Activated B cell treated with CpG ODN at 0.5 μM for 24 hours (primary cell): ENCODE results near the gene ELF4. TPM values are rescaled to one million over a fixed set of nuclear protein-coding genes. Genes with fewer than 3 reads are reported as not detected.

ENCODE experiments used
- ATAC-seq: fragments of 200-7000 bp; cut with Tn5 transposase; one replicate; pipeline ENCODE4 v1.10.0; 2021; ENCODE audit warnings: low read depth, mild to moderate bottlenecking, moderate library complexity
- CTCF ChIA-PET: fragments of 350-600 bp; sonication (Branson Sonifier 250); formaldehyde crosslinking; loops from one replicate; lab custom pipeline; 2021; ENCODE audit warnings: antibody characterized with exemption; lab: Charles Lee
- POLR2A ChIA-PET: fragments of 350-600 bp; sonication (Branson Sonifier 250); formaldehyde crosslinking; loops from one replicate; lab custom pipeline; 2021; ENCODE audit warnings: antibody characterized with exemption; lab: Charles Lee
- DNase-seq: peaks from one replicate; pipeline ENCODE4 v3.0.0; 2022
- H3K27ac Mint-ChIP-seq: one replicate; pipeline ENCODE4 v1.8.0; 2020; ENCODE audit warnings: mixed read lengths
- H3K27me3 Mint-ChIP-seq: one replicate; pipeline ENCODE4 v1.8.0; 2021; ENCODE audit warnings: mixed read lengths
- H3K36me3 Mint-ChIP-seq: one replicate; pipeline ENCODE4 v1.8.0; 2021; ENCODE audit warnings: low read depth, mixed read lengths
- H3K4me1 Mint-ChIP-seq: one replicate; pipeline ENCODE4 v1.8.0; 2021; ENCODE audit warnings: mixed read lengths
- H3K4me3 Mint-ChIP-seq: one replicate; pipeline ENCODE4 v1.8.0; 2020; ENCODE audit warnings: mild to moderate bottlenecking, mixed read lengths
- H3K9me3 Mint-ChIP-seq: one replicate; pipeline ENCODE4 v1.8.0; 2020; ENCODE audit warnings: mixed read lengths
- CTCF ChIP-seq: fragments of 200-600 bp; IDR thresholded peaks from one replicate; pipeline ENCODE4 v1.8.0; 2022; ENCODE audit warnings: antibody characterized with exemption, mild to moderate bottlenecking
- intact Hi-C: fragments of 100-400 bp; cut with micrococcal nuclease; formaldehyde crosslinking; loops from one replicate; pipeline ENCODE4 v1.15.1; 2024
- total RNA-seq: library from RNA; stranded (reverse); gene quantifications from 2 replicates; pipeline ENCODE4 v1.2.3, GENCODE V29; 2022

The ELF4 gene
- total RNA-seq, 1 donor from 2014 or later = 33.0 TPM

GRCh38 chrX:130025256-130025655 lies 85.0 kb downstream of the ELF4 start:
- intact Hi-C loops = no loop called here
- peaks cover 15% of the 10 kb centered on the region for H3K4me1 Mint-ChIP-seq
- ATAC-seq = no peak
- no peak overlapping the region for H3K27ac Mint-ChIP-seq
- no peak overlapping the region for H3K4me3 Mint-ChIP-seq
- H3K9me3 Mint-ChIP-seq = no peaks in the 10 kb centered on the region
- ChIA-PET CTCF (interaction anchor here (8.2 kb wide), 1 partner anchor 100 kb away, joined by 137 read pairs; no protein-coding TSS in a partner anchor), POLR2A (interaction anchor here (0.6 to 2.4 kb wide), 2 partner anchors 81 to 94 kb away, joined by 9 to 11 read pairs; no protein-coding TSS in a partner anchor)
- peaks cover 43% of the 10 kb centered on the region for H3K36me3 Mint-ChIP-seq
- no peak for DNase-seq
- no peaks in the 10 kb centered on the region for H3K27me3 Mint-ChIP-seq
- no peak for TF ChIP-seq CTCF

- Mint-ChIP-seq H3K27me3 (no peaks in the 10 kb centered on the region), H3K4me1 (peaks cover 15% of the 10 kb centered on the region), H3K27ac (peak overlapping the region; percentile 78), H3K4me3 (peak overlapping the region; percentile 58), H3K9me3 (no peaks in the 10 kb centered on the region), H3K36me3 (peaks cover 41% of the 10 kb centered on the region)
- DNase-seq = peak; percentile 64
- intact Hi-C loops = loop anchor here (1.0 kb wide), 4 partner anchors 42 to 99 kb away; partner anchors contain the start of gene BCORL1
- peak; percentile 100 for ATAC-seq
- no peak for TF ChIP-seq CTCF
- ChIA-PET POLR2A (interaction anchor here (0.6 to 2.4 kb wide), 3 partner anchors 67 to 109 kb away, joined by 3 to 9 read pairs (median 4); no protein-coding TSS in a partner anchor), CTCF (interaction anchor here (0.9 to 8.2 kb wide), 5 partner anchors 36 to 420 kb away, joined by 3 to 137 read pairs (median 3); no protein-coding TSS in a partner anchor)
These were observed 86.2 kb downstream of the ELF4 start for GRCh38 chrX:130024127-130024526.

- no peak overlapping the region for H3K4me3 Mint-ChIP-seq
- ChIA-PET CTCF (no interaction called here), POLR2A (no interaction called here)
- DNase-seq (no peak), ATAC-seq (no peak)
- no peak overlapping the region for H3K27ac Mint-ChIP-seq
- TF ChIP-seq CTCF = no peak
- no peaks in the 10 kb centered on the region for H3K9me3 Mint-ChIP-seq
- H3K27me3 Mint-ChIP-seq = no peaks in the 10 kb centered on the region
- intact Hi-C loops = no loop called here
- peaks cover 50% of the 10 kb centered on the region for H3K36me3 Mint-ChIP-seq
- peaks cover 15% of the 10 kb centered on the region for H3K4me1 Mint-ChIP-seq
These were observed 89.5 kb downstream of the ELF4 start for GRCh38 chrX:130020661-130021324.

- TF ChIP-seq CTCF = no peak
- Mint-ChIP-seq H3K9me3 (no peaks in the 10 kb centered on the region), H3K27me3 (no peaks in the 10 kb centered on the region), H3K36me3 (peaks cover 54% of the 10 kb centered on the region), H3K4me3 (no peak overlapping the region), H3K27ac (no peak overlapping the region), H3K4me1 (no peaks in the 10 kb centered on the region)
- CTCF ChIA-PET = no interaction called here
- ATAC-seq (no peak), DNase-seq (no peak)
- POLR2A ChIA-PET = no interaction called here
- intact Hi-C loops = no loop called here
These were observed 92.2 kb downstream of the ELF4 start for GRCh38 chrX:130018143-130018542.

GRCh38 chrX:130015181-130015580 lies 95.1 kb downstream of the ELF4 start:
- H3K27me3 Mint-ChIP-seq = no peaks in the 10 kb centered on the region
- ChIA-PET POLR2A (no interaction called here), CTCF (no interaction called here)
- H3K27ac Mint-ChIP-seq = no peak overlapping the region
- H3K9me3 Mint-ChIP-seq = no peaks in the 10 kb centered on the region
- H3K36me3 Mint-ChIP-seq = peaks cover 49% of the 10 kb centered on the region
- DNase-seq (no peak), ATAC-seq (no peak)
- intact Hi-C loops = no loop called here
- H3K4me3 Mint-ChIP-seq = no peak overlapping the region
- H3K4me1 Mint-ChIP-seq = no peaks in the 10 kb centered on the region
- no peak for TF ChIP-seq CTCF

Other genes starting within 250 kb of the ELF4 start
- gene UTP14A, start 204.3 kb downstream of the ELF4 start, total RNA-seq = 33.0 and 33.6 TPM in 2 replicates
- gene BCORL1, start 127.9 kb downstream of the ELF4 start, total RNA-seq = 8.0 and 8.2 TPM in 2 replicates
- 30.8 and 34.3 TPM in 2 replicates for gene AIFM1, start 55.3 kb upstream of the ELF4 start, total RNA-seq
- 6.9 and 8.0 TPM in 2 replicates for gene RAB33A, start 61.5 kb upstream of the ELF4 start, total RNA-seq
- gene ZNF280C, start 158.4 kb upstream of the ELF4 start, total RNA-seq = 6.9 and 9.1 TPM in 2 replicates
- gene SLC25A14, start 229.4 kb upstream of the ELF4 start, total RNA-seq = 12.2 and 13.8 TPM in 2 replicates